ENCODE results near the gene EPHB4. TPM values are rescaled to one million over a fixed set of nuclear protein-coding genes. Genes with fewer than 3 reads are reported as not detected.

Gene EPHB4
- total and polyA plus RNA-seq, 9 donors: 24.4 to 119 (median 76.8) TPM

DNA sequence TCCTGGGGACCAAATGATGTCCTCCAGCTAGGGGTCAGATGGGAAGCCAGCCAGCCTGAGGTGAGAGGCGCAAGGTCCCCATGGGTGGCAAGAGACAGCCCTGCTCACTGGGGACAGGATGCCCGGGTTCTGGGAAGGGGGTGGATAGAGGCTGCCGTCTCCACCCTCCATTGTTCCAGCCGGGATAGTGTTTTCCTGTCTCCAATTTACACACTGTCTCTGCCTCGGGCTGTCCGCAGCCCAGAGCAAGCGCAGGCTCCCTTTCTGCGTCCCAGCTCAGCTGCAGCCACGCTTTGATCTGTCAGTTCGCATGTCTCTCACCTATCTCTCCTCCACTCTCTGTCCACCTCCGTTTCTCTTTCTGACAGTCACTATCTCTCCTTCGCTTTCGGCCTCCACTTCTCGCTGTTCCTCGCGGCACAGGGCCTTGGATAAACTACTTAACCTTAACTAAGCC lies 2.1 kb downstream of the EPHB4 start:
- Histone ChIP-seq H3K36me3 (no peaks in the 10 kb centered on the region), H3K4me3 (peak overlapping the region; percentile 84), H3K4me1 (ENCODE audit: insufficient read depth) (peaks cover 14% of the 10 kb centered on the region), H3K9me3 (no peaks in the 10 kb centered on the region), H3K27ac (peak overlapping the region; percentile 80 to 89), H3K27me3 (no peaks in the 10 kb centered on the region)
- intact Hi-C loops (cut with DNase I): no loop called here
- WGBS, 3 donors: 12 to 18% (median 18%) methylated on average over 16 of the region's 16 CpGs
- no peak for TF ChIP-seq POLR2A (IDR thresholded peaks at IDR 0.05)
- TF ChIP-seq EP300 (IDR thresholded peaks at IDR 0.05): no peak
- TF ChIP-seq, protein P1, sequence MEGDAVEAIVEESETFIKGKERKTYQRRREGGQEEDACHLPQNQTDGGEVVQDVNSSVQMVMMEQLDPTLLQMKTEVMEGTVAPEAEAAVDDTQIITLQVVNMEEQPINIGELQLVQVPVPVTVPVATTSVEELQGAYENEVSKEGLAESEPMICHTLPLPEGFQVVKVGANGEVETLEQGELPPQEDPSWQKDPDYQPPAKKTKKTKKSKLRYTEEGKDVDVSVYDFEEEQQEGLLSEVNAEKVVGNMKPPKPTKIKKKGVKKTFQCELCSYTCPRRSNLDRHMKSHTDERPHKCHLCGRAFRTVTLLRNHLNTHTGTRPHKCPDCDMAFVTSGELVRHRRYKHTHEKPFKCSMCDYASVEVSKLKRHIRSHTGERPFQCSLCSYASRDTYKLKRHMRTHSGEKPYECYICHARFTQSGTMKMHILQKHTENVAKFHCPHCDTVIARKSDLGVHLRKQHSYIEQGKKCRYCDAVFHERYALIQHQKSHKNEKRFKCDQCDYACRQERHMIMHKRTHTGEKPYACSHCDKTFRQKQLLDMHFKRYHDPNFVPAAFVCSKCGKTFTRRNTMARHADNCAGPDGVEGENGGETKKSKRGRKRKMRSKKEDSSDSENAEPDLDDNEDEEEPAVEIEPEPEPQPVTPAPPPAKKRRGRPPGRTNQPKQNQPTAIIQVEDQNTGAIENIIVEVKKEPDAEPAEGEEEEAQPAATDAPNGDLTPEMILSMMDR (IDR thresholded peaks at IDR 0.05): no peak
- peak in 2 of 5 donors; percentile 51 to 55 for DNase-seq

DNA sequence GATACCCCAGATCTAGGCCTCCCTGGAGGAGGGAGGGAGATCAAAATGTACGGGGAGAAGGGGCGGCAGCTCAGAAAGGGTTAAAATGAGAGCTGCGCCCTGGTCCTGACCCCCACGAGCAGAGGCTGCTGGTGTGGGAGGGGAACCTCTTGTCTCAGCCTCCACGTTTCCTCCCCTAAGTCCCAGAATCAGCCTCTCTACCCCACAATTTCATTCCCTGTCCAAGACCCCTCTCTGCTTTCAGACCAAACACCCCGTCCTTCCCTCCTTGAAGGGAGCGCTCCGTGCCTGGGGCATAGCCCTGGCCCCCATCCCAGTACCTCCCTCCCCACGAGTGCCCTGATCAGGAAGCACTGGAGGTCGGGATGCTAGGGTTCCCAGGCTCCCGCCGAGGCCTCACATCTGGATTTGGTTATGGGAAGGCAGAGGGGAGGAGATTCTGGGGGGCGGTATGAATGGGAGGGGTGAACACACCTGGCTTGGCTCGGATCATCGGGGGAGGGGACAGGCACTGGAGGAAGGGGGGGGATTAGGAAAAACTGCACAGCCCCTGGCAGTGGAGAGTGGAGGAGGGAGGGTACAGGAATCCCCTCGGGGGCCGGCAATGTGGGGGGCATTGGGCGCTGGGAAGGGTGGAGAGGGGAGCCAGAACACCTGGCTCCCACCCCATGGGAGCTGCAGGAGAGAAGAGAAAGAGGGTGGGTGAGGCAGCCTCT lies 2.7 kb downstream of the EPHB4 start:
- H3K4me1 ChIP-seq (ENCODE audit: insufficient read depth): peaks cover 14% of the 10 kb centered on the region
- no peaks in the 10 kb centered on the region for H3K9me3 ChIP-seq
- intact Hi-C loops (cut with DNase I): no loop called here
- H3K27ac ChIP-seq: peak overlapping the region; percentile 80 to 89
- TF ChIP-seq EP300 (IDR thresholded peaks at IDR 0.05): no peak
- TF ChIP-seq, protein P1 (IDR thresholded peaks at IDR 0.05): no peak
- no peak for TF ChIP-seq POLR2A (IDR thresholded peaks at IDR 0.05)
- peak in 3 of 5 donors; percentile 63 to 74 (median 67) for DNase-seq
- peak overlapping the region; percentile 84 for H3K4me3 ChIP-seq
- H3K27me3 ChIP-seq: no peaks in the 10 kb centered on the region
- H3K36me3 ChIP-seq: no peaks in the 10 kb centered on the region
- WGBS, 3 donors: 19 to 29% (median 25%) methylated on average over 18 of the region's 18 CpGs

DNA sequence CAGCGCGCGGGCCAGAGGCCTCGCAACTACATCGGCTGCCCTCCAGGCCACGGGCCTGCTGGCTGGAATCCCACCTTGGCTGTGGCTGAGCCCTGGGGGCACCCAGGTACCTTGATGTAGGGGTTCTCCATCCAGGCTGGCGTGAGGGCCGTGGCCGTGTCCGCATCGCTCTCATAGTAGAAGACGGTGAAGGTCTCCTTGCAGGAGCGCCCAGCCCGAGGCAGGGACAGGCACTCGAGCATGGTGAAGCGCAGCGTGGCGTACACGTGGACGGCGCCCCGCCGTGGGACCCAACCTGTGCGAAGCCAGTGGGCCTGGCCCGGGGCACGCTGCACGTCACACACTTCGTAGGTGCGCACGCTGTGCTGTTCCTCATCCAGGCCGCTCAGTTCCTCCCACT lies 3.8 kb downstream of the EPHB4 start:
- WGBS, 3 donors: 85 to 87% (median 87%) methylated on average over 31 of the region's 31 CpGs
- no peaks in the 10 kb centered on the region for H3K9me3 ChIP-seq
- TF ChIP-seq EP300 (IDR thresholded peaks at IDR 0.05) (no peak), POLR2A (IDR thresholded peaks at IDR 0.05) (no peak)
- TF ChIP-seq, protein P1 (IDR thresholded peaks at IDR 0.05): no peak
- no peaks in the 10 kb centered on the region for H3K36me3 ChIP-seq
- no peaks in the 10 kb centered on the region for H3K27me3 ChIP-seq
- intact Hi-C loops (cut with DNase I): no loop called here
- peaks cover 9% of the 10 kb centered on the region for H3K4me1 ChIP-seq (ENCODE audit: insufficient read depth)
- H3K27ac ChIP-seq: peak overlapping the region; percentile 40 to 89
- H3K4me3 ChIP-seq: no peak overlapping the region
- DNase-seq: peak in 2 of 5 donors; percentile 44 to 51

DNA sequence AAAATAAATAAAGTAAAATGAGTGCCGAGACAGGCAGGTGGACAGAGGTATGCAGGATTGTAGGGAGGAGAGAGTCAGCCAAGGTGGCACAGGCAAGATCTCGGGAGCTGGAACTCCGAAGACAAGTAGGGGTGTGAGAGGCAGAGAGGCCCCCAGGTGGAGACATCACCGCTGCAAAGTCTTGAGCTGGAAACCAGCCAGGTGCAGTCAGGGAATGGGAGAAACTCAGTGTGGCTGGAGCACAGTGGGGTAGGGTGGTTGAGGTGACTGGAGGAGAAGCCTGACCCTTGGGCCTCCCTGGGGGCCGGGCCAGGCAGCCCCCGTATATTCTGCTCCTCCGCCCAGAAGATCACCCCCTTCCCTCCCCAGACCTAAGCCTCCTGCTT lies 4.2 kb downstream of the EPHB4 start:
- TF ChIP-seq POLR2A (IDR thresholded peaks at IDR 0.05) (no peak), EP300 (IDR thresholded peaks at IDR 0.05) (no peak)
- TF ChIP-seq, protein P1 (IDR thresholded peaks at IDR 0.05): no peak
- no peak overlapping the region for H3K4me3 ChIP-seq
- no peaks in the 10 kb centered on the region for H3K36me3 ChIP-seq
- no peaks in the 10 kb centered on the region for H3K27me3 ChIP-seq
- peak overlapping the region; percentile 40 to 89 for H3K27ac ChIP-seq
- intact Hi-C loops (cut with DNase I): no loop called here
- DNase-seq: peak in 3 of 5 donors; percentile 44 to 68 (median 58)
- H3K4me1 ChIP-seq (ENCODE audit: insufficient read depth): peaks cover 8% of the 10 kb centered on the region
- H3K9me3 ChIP-seq: no peaks in the 10 kb centered on the region
- WGBS, 3 donors: 39 to 69% (median 55%) methylated on average over 7 of the region's 7 CpGs

Data from ovary (tissue), 9 donors.